Cerebellar cortex (tissue), 1 donor: ENCODE data around the gene FRMD3.

Experiments
- DNase-seq: peaks from one replicate; pipeline ENCODE4 v3.0.0-alpha.2; 2015; ENCODE audit warnings: low spot score

The FRMD3 gene

GRCh38 chr9:83234541-83234940 lies 303.7 kb downstream of the FRMD3 start:
- DNase-seq = no peak

DNA sequence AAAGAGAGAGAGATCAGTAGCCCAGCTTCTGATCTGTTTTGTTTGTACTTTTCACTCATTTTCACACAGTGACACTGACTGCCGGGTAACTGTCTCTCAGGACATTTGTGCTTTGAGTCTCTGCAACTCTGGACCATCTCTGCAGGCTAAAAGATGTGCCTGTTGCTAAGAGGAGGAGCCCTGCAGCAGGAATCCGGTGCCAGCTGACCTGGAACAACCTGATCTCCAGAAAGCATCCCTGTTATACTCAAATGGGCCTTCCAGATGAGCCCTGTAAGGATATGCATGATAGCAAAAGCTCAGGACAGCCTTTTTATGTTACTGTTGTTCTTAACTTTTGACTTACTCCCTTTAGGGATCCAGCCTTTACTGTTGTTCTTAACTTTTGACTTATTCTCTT lies 304.6 kb downstream of the FRMD3 start:
- DNase-seq = no peak

DNA sequence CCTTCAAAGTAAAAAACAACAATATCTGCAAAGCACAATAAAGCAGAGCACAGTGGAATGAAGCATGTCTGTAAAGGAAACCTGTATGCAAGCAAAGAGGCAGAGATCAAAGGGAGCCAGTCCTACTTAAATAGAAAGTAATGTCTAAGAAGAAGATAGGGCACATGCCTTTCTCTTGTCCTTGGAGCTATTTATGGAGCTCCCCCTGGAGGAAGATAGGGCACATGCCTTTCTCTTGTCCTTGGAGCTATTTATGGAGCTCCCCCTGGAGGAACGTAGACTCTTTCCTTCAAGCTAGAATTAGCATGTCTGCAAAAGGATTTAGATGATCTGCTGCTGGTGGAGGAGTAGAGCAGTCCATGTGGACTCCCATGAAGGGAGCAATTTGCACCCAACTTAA lies 307.2 kb downstream of the FRMD3 start:
- DNase-seq = no peak

DNA sequence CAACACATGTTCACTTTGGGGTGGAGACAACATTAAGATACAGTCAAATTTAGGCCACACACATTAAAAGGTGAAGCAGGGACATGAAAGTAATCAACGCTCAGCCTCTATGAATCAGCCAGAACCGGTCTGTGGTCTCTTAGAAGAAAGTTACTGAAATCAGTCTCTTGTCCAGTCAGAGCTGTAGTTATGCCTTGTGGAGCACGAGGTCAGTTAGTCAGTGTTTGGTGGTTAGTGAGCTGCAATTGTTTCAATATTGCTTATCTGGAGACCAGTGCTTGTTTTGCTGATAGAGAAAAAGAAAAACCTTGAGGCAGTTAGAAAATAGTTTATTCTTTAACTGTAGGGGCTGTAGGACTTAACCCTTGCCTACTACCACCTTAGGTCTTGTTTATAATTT lies 317.5 kb downstream of the FRMD3 start:
- DNase-seq = no peak

GRCh38 chr9:83219924-83220438 lies 318.2 kb downstream of the FRMD3 start:
- no peak for DNase-seq

GRCh38 chr9:83219154-83219923 lies 318.9 kb downstream of the FRMD3 start:
- peak; percentile 65 for DNase-seq

DNA sequence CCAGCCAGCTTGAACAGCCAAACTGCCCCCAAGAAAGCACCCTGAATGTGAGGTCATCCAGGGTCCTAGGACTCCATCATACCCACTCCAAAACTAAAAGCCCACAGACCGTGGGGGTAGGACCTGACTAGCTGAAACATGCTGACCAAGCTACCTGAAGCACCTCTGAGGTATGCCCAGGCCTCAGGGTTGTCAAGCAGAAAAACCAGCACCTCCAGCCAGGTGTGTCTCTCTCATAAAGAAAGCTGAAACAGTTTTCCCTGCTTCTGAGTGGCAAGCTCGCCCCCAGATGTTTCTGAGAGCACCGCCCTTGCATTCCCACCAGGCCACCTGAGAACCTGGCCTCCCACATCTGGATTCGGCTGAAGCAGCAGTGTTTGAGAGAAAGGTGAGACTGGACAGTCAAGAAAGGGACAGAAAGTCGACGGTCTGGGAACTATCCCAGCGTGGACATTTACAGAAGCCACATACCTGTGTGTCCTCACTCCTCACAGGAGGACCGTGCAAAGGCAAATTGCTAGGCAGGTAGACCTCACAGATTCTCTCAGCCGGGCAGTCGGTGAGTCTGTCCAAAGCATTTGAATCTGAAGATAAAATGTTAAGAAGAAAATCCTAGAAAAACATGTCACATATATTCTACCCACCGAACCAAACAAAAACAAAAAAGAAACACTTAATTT lies 319.6 kb downstream of the FRMD3 start:
- DNase-seq = no peak

DNA sequence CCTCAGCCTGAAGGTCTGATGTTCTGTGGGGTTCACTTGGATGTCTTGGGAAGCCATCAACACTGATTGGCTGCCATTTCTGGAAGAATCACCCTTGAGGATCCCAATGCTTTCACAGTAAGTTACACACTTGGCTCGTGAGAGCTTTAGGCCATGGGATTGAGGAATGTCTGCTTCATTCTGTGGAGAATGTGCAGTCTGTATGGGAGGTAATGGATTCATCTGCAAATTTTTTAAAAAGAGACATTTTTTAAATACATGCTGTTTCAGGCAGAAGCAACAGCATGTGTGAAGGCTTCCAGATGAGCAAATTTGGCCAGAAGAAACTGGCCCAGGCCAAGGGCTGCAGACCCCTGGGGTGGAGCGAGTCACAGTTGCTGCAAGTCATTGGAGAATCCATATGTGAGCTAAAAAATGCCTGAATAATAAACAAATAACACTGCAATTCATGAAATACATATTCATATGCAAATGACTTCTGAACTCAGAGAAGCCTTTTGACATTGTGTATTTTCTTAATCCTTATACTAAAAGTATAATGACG lies 328.9 kb downstream of the FRMD3 start:
- no peak for DNase-seq

GRCh38 chr9:83208065-83208850 lies 329.9 kb downstream of the FRMD3 start:
- DNase-seq = no peak

DNA sequence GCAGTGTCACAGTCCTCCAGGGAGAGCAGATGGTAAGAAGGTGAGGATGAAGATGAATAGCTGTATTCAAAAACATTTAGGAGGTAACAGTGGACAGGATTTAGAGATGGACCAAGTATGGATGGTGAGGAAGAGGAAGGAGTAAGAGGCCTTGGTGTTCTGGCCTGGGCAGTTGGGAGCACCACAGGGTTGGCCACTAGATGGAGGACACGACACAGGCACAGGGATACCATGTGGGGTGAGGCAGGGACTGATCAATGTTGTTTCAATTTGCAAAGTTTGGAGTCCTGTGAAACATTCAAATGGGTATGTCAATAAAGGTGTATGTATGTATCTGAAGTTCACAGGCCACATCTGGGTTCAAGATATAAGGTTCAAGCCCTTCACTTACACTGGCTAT lies 334.2 kb downstream of the FRMD3 start:
- DNase-seq = no peak

- DNase-seq = no peak
Observed at GRCh38 chr9:83200531-83200930, 337.7 kb downstream of the FRMD3 start.

DNA sequence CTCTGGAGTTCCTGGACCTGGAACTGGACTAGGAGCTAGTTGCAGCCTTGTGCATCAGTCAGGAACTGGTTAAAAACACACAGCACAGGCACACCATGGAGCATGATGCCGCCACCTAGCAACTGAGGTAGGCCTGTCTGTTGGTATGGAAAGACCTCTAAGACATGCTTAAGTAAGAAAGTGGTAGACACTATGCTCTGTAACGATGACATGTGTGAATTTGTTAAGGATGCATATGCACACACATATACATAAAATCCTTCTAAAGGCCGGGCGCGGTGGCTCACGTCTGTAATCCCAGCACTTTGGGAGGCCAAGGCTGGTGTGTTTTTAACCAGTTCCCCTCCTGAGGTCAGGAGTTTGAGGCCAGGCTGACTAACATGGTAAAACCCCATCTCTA lies 338.4 kb downstream of the FRMD3 start:
- no peak for DNase-seq

DNA sequence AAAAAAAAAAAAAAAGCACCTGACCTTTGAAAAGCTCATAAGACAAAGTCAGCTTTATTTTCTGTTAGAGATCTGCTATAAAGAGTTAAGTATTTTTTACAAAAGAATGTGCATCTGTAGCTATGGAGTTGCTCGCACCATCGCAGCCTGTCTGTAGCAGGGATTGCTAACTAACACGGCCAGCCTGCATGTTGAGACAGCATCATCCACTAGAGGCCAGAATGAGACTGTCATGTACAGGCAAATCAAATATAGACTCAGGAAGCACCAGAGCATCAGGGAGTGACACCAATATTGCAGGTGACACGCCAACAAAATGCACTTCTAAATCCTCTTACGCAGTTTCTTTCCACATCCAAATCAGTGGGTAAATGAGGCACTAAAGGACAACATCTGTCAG lies 339.0 kb downstream of the FRMD3 start:
- peak; percentile 75 for DNase-seq

DNA sequence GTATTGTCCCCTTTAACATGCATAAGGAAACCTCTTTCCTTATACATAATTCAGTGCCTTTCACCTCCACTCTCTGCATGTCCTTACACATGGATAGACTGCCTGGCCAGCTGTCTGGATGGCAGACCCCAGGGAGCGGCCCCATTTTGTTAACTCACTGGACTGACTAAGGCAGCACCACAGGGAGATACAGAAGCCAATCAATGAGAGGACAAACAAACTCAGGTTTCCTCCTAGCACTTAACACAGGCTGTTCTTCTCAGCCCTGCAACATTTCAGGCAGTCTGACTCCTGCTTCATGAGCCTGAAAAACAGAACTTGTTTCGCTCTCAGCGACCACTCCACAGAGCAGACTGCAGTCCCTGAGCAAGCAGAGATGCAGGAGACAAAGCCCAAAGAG lies 339.8 kb downstream of the FRMD3 start:
- peak; percentile 3 for DNase-seq

- peak; percentile 35 for DNase-seq
Observed at GRCh38 chr9:83197591-83197990, 340.6 kb downstream of the FRMD3 start.

- DNase-seq = no peak
Observed at GRCh38 chr9:83196946-83197345, 341.3 kb downstream of the FRMD3 start.
